ENCODE measurements around the gene FRMPD4. TPM values are rescaled to one million over a fixed set of nuclear protein-coding genes. Genes with fewer than 3 reads are reported as not detected.

FRMPD4 gene
- total and polyA plus RNA-seq, 12 donors: 0.03 to 4.1 (median 2.0) TPM

DNA sequence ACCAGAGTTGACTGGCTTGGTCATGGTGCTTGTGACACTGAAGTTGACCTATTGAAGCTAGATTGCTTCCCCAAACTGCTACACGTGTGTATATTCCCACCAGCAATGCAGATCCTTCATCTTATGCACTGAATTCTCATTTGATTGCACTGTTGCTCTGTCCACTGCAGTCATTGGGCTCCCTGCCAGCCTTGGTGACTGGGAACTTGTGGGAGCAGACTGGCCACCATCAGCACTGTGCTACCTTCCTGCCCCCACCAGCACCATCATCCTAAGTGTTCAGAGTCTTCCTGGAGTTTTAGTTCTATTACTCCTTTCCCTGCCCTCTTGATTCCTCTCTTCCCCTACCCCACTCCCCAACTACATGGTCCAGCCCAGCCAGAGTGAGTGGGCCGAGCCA is 535.2 kb downstream of the FRMPD4 start:
- no peaks in the 10 kb centered on the region for H3K36me3 ChIP-seq
- peaks cover 0 to 7% (median 0%) of the 10 kb centered on the region in 11 donors for H3K9me3 ChIP-seq
- no peak for ATAC-seq
- H3K27me3 ChIP-seq: peaks cover 0 to 13% (median 0%) of the 10 kb centered on the region in 7 donors
- 77 to 81% methylated on average over 2 of the region's 2 CpGs for WGBS, 2 donors
- DNase-seq: no peak
- no peak overlapping the region for H3K4me3 ChIP-seq
- H3K4me1 ChIP-seq: no peaks in the 10 kb centered on the region
- intact Hi-C loops (cut with DNase I): no loop called here
- TF ChIP-seq, protein P1, sequence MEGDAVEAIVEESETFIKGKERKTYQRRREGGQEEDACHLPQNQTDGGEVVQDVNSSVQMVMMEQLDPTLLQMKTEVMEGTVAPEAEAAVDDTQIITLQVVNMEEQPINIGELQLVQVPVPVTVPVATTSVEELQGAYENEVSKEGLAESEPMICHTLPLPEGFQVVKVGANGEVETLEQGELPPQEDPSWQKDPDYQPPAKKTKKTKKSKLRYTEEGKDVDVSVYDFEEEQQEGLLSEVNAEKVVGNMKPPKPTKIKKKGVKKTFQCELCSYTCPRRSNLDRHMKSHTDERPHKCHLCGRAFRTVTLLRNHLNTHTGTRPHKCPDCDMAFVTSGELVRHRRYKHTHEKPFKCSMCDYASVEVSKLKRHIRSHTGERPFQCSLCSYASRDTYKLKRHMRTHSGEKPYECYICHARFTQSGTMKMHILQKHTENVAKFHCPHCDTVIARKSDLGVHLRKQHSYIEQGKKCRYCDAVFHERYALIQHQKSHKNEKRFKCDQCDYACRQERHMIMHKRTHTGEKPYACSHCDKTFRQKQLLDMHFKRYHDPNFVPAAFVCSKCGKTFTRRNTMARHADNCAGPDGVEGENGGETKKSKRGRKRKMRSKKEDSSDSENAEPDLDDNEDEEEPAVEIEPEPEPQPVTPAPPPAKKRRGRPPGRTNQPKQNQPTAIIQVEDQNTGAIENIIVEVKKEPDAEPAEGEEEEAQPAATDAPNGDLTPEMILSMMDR (IDR thresholded peaks at IDR 0.05): no peak
- no peak overlapping the region for H3K27ac ChIP-seq

DNA sequence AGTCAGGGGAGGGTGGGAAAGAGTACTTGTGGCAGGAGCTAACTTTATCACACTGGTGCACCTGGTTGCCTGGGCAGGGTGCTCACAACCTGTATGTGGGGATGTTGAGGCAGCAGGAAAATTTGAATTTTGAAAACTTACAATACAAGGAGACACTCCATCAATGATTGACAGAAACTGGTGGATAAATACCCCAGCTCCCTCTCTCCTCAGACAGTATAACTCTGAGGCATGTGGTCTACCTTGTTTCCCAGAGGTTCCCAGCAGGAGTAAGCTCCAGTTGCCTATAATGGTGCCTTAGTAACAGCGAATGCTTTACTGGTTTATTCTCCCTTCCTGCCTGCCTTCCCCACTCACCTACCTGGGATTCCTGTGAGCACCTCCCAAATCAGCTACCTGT is 541.2 kb downstream of the FRMPD4 start:
- no peaks in the 10 kb centered on the region for H3K4me1 ChIP-seq
- peaks cover 0 to 16% (median 0%) of the 10 kb centered on the region in 7 donors for H3K27me3 ChIP-seq
- WGBS, 2 donors: 91 to 92% methylated on average over 1 of the region's 1 CpG
- H3K4me3 ChIP-seq: no peak overlapping the region
- no peak overlapping the region for H3K27ac ChIP-seq
- H3K36me3 ChIP-seq: no peaks in the 10 kb centered on the region
- DNase-seq: no peak
- ATAC-seq: no peak
- intact Hi-C loops (cut with DNase I): no loop called here
- H3K9me3 ChIP-seq: no peaks in the 10 kb centered on the region
- TF ChIP-seq, protein P1 (IDR thresholded peaks at IDR 0.05): no peak

DNA sequence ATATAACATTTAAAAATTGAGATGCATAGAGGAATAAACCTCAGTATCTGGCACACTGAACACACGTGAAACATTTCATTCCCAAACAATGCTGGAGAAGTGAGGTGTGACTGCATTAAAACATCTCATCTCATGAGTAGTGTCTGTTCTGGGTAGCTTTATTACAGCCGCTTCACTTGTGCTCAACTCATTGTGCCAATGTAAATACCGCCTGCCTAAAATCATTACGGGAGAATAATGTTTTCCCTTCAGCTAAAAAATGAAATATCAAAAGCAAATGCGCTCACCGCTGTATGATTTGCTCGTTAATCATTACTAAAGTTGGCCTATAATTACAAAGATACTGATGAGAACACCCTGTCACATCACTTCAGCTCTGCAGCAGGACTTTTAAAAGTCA is 542.8 kb downstream of the FRMPD4 start:
- Histone ChIP-seq H3K27me3 (peaks cover 0 to 12% (median 0%) of the 10 kb centered on the region in 7 donors), H3K4me3 (no peak overlapping the region), H3K9me3 (no peaks in the 10 kb centered on the region), H3K36me3 (no peaks in the 10 kb centered on the region), H3K4me1 (no peaks in the 10 kb centered on the region), H3K27ac (no peak overlapping the region)
- 85 to 93% methylated on average over 7 of the region's 7 CpGs for WGBS, 2 donors
- TF ChIP-seq, protein P1 (IDR thresholded peaks at IDR 0.05): no peak
- ATAC-seq (no peak), DNase-seq (no peak)
- intact Hi-C loops (cut with DNase I): no loop called here

DNA sequence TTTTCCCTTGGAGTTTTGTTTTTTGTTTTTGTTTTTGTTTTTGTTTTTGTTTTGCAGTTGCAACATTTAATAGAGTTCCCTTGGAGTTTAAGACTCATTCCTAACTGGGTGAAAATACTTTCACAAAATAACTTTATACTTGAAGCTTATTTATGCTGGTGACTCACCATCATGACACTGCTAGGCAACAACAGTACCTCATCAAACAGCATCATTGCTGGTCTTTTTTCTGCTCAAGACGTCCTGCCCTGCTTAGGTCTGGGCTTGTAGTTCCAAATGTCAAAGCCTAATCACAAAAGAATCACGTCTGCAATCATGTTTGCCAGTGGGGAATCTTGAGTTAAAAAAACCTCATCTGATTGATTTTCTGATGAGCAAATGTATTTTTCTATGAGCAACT is 547.3 kb downstream of the FRMPD4 start:
- ATAC-seq: no peak
- intact Hi-C loops (cut with DNase I): no loop called here
- WGBS, 2 donors: 57 to 64% methylated on average over 2 of the region's 2 CpGs

More for the DNA sequence above, 547.3 kb downstream of the FRMPD4 start:
- Histone ChIP-seq H3K4me3 (no peak overlapping the region), H3K27ac (no peak overlapping the region), H3K9me3 (no peaks in the 10 kb centered on the region), H3K36me3 (no peaks in the 10 kb centered on the region), H3K4me1 (no peaks in the 10 kb centered on the region), H3K27me3 (peaks cover 0 to 6% (median 0%) of the 10 kb centered on the region in 7 donors)
- no peak for DNase-seq
- TF ChIP-seq, protein P1 (IDR thresholded peaks at IDR 0.05): no peak
